ENCODE measurements around the gene SBK2. TPM values are rescaled to one million over a fixed set of nuclear protein-coding genes. Genes with fewer than 3 reads are reported as not detected.

SBK2 gene
- total and polyA plus RNA-seq, 9 of the 15 experiments (the other 6 are each of a cell fraction or from before 2014, with no cell fraction given): not detected

- H3K9me1 ChIP-seq (ENCODE audit: control insufficient read depth, insufficient read depth, low read length): no peaks in the 10 kb centered on the region
- peak; percentile 28 to 74 (median 44) for DNase-seq (ENCODE audit: extremely low read depth in 1 of 4, low spot score in 3 of 4)
- TF ChIP-seq ESRRA (IDR thresholded peaks at IDR 0.05; ENCODE audit: borderline replicate concordance, low read depth) (no peak), ZNF592 (IDR thresholded peaks at IDR 0.05) (no peak), MEF2A (IDR thresholded peaks at IDR 0.05; ENCODE audit: control insufficient read depth, low read depth, low read length) (no peak), SMAD4 (CRISPR knock-in tag; conservative IDR thresholded peaks at IDR 0.05) (0 out of 2 replicates have a peak, but pooled peaks have one; percentile 31), MECOM (CRISPR knock-in tag; IDR thresholded peaks at IDR 0.05) (no peak), CSDE1 (IDR thresholded peaks at IDR 0.05) (no peak), CUX1 (CRISPR knock-in tag; IDR thresholded peaks at IDR 0.05) (no peak)
These were observed 49.7 kb downstream of the SBK2 start for GRCh38 chr19:55486971-55487923.

More at GRCh38 chr19:55486971-55487923, 49.7 kb downstream of the SBK2 start:
- ATAC-seq (peak; percentile 9), FAIRE-seq (peak; percentile 77)
- no peak overlapping the region for H3K4me3 ChIP-seq
- peaks cover 12% of the 10 kb centered on the region; the same call in 2 of the 3 replicates for H3K79me2 ChIP-seq (ENCODE audit: control insufficient read depth, insufficient read depth, low read length)
- peaks cover 25 to 88% of the 10 kb centered on the region in 2 experiments for H3K4me1 ChIP-seq (replicated peaks in 1 of 2; ENCODE audit: control insufficient read depth in 2 of 2, insufficient read depth in 2 of 2, low read length in 2 of 2)
- peak overlapping the region; percentile 45 for H3K4me2 ChIP-seq (ENCODE audit: insufficient read depth, low read length)
- in situ Hi-C loops (cut with MboI): no loop called here
- intact Hi-C loops (cut with micrococcal nuclease): no loop called here
- peaks cover 0 to 3% of the 10 kb centered on the region in 2 experiments; a peak in 1 of 5 replicates for H3K27me3 ChIP-seq (ENCODE audit: control insufficient read depth in 2 of 2, insufficient read depth in 2 of 2, low read length in 2 of 2)
- H2AFZ ChIP-seq (ENCODE audit: low read depth, low read length): no peak overlapping the region
- ChIA-PET POLR2A (interaction anchor here (0.6 to 3.6 kb wide), 8 partner anchors 11 to 591 kb away, joined by 3 to 30 read pairs (median 4); partner anchors contain the start of genes FIZ1 and ZNF628), CTCF (ENCODE audit: low intra/inter-chr PET ratio) (no interaction called here)
- peak overlapping the region; percentile 72; the same call in 2 of the 3 replicates for H3K27ac ChIP-seq (ENCODE audit: extremely low read depth, low read depth, low read length)
- peak overlapping the region; percentile 42 to 98 for H3K9ac ChIP-seq (ENCODE audit: insufficient read depth in 1 of 2, low read depth in 2 of 2, low read length in 2 of 2)
- WGBS (ENCODE audit: insufficient coverage, low coverage, missing lambda C conversion rate): 27% methylated on average over 20 of the region's 27 CpGs
- no peaks in the 10 kb centered on the region for H3K9me3 ChIP-seq (replicated peaks; ENCODE audit: control insufficient read depth, insufficient read depth, low read depth, low read length)
- H3K36me3 ChIP-seq (ENCODE audit: control insufficient read depth, insufficient read depth, low read length): peaks cover 21% of the 10 kb centered on the region; the same call in 2 of the 3 replicates
- H4K20me1 ChIP-seq (replicated peaks; ENCODE audit: control insufficient read depth, insufficient read depth, low read length): no peaks in the 10 kb centered on the region
- TSS peak; percentile 76 for BruUV-seq (replicated peaks)
